H4 (cell line): ENCODE results near the gene C1GALT1C1. TPM values are rescaled to one million over a fixed set of nuclear protein-coding genes. Genes with fewer than 3 reads are reported as not detected.

Experiments
- DNase-seq: peaks from one replicate; pipeline ENCODE4 v3.0.0-alpha.2; 2015; ENCODE audit warnings: low spot score
- total RNA-seq: library from RNA; depleted of rRNA; stranded (reverse); fragments of >200 nt; shearing (Covaris generic); gene quantifications from 2 replicates; pipeline ENCODE4 v1.2.3, GENCODE V29; 2014; rRNA removed

The C1GALT1C1 gene
- total RNA-seq, 1 experiment from 2014 or later = 41.5 TPM

DNA sequence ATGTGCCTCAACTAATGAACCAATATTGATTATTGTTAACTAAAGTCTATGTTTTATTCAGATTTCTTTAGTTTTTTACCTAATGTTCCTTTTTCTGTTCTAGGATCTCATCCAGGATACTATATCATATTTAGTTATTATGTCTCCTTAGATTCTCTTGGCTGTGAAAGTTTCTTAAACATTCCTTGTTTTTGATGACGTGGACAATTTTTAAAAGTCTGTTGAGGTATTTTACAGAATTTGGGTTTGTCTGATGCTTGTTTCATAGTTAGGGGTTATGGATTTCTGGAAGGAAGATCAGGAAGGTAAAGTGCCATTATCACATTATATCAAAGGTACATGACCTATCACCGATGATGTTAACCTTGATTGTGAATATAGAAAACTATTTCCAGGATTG, 44.2 kb downstream of the C1GALT1C1 start:
- no peak for DNase-seq

Other genes with a start within 250 kb of the C1GALT1C1 start
- 135 and 214 TPM in 2 replicates for gene LAMP2, start 160.8 kb downstream of the C1GALT1C1 start, total RNA-seq
- gene CUL4B, start 69.1 kb downstream of the C1GALT1C1 start, total RNA-seq = 18.4 and 28.6 TPM in 2 replicates
- 182 and 194 TPM in 2 replicates for gene MCTS1, start 26.0 kb downstream of the C1GALT1C1 start, total RNA-seq
- gene CT47B1, start 245.8 kb upstream of the C1GALT1C1 start, total RNA-seq = not detected in 2 replicates